ENCODE results near the gene XRCC3.
A peak's percentile ranks its signal among the peaks of the same experiment; 100 is the strongest.

Gene XRCC3

GRCh38 chr14:103716091-103716801 lies 995 bp upstream of the XRCC3 start (continued):
- TF ChIP-seq ZBTB7A (tag by site-specific recombination; IDR thresholded peaks at IDR 0.05; ENCODE audit: low read depth): no peak
- peak; percentile 76 for TF ChIP-seq ZFHX2 (tag by site-specific recombination; conservative IDR thresholded peaks at IDR 0.05)
- no peak for TF ChIP-seq GFI1B (tag by site-specific recombination; IDR thresholded peaks at IDR 0.05)
- no peak for TF ChIP-seq KLF1 (tag by site-specific recombination; IDR thresholded peaks at IDR 0.05)
- TF ChIP-seq PRDM2 (tag by site-specific recombination; IDR thresholded peaks at IDR 0.05; ENCODE audit: borderline replicate concordance): no peak
- TF ChIP-seq OSR2 (tag by site-specific recombination; IDR thresholded peaks at IDR 0.05): no peak
- TF ChIP-seq ZNF571 (tag by site-specific recombination; IDR thresholded peaks at IDR 0.05): no peak
- no peak for TF ChIP-seq ZNF433 (tag by site-specific recombination; IDR thresholded peaks at IDR 0.05; ENCODE audit: low read depth)
- TF ChIP-seq, protein P1, sequence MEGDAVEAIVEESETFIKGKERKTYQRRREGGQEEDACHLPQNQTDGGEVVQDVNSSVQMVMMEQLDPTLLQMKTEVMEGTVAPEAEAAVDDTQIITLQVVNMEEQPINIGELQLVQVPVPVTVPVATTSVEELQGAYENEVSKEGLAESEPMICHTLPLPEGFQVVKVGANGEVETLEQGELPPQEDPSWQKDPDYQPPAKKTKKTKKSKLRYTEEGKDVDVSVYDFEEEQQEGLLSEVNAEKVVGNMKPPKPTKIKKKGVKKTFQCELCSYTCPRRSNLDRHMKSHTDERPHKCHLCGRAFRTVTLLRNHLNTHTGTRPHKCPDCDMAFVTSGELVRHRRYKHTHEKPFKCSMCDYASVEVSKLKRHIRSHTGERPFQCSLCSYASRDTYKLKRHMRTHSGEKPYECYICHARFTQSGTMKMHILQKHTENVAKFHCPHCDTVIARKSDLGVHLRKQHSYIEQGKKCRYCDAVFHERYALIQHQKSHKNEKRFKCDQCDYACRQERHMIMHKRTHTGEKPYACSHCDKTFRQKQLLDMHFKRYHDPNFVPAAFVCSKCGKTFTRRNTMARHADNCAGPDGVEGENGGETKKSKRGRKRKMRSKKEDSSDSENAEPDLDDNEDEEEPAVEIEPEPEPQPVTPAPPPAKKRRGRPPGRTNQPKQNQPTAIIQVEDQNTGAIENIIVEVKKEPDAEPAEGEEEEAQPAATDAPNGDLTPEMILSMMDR (tag by site-specific recombination; IDR thresholded peaks at IDR 0.05): 0 out of 2 replicates have a peak, but pooled peaks have one; percentile 10
- TF ChIP-seq ZNF311 (tag by site-specific recombination; IDR thresholded peaks at IDR 0.05; ENCODE audit: borderline replicate concordance): no peak
- no peak for TF ChIP-seq ZFP37 (tag by site-specific recombination; IDR thresholded peaks at IDR 0.05)
- TF ChIP-seq ZNF76 (tag by site-specific recombination; IDR thresholded peaks at IDR 0.05; ENCODE audit: borderline replicate concordance, low read depth): 0 out of 2 replicates have a peak, but pooled peaks have one; percentile 8
- TF ChIP-seq ZSCAN30 (tag by site-specific recombination; IDR thresholded peaks at IDR 0.05): no peak
- TF ChIP-seq IKZF3 (tag by site-specific recombination; IDR thresholded peaks at IDR 0.05): 0 out of 2 replicates have a peak, but pooled peaks have one; percentile 28
- TF ChIP-seq GLI4 (tag by site-specific recombination; IDR thresholded peaks at IDR 0.05): no peak
- no peak for TF ChIP-seq ZNF529 (tag by site-specific recombination; IDR thresholded peaks at IDR 0.05; ENCODE audit: insufficient replicate concordance)
- TF ChIP-seq ZNF16 (tag by site-specific recombination; IDR thresholded peaks at IDR 0.05; ENCODE audit: low read depth): no peak
- no peak for TF ChIP-seq TCF7L2 (IDR thresholded peaks at IDR 0.05; ENCODE audit: borderline replicate concordance, low read depth, low read length)
- no peak for TF ChIP-seq ZNF24 (tag by site-specific recombination; IDR thresholded peaks at IDR 0.05)
- TF ChIP-seq ZNF404 (tag by site-specific recombination; IDR thresholded peaks at IDR 0.05): no peak
- no peak for TF ChIP-seq ZNF624 (tag by site-specific recombination; IDR thresholded peaks at IDR 0.05)
- TF ChIP-seq BCL11A (tag by site-specific recombination; IDR thresholded peaks at IDR 0.05; ENCODE audit: low read depth): 0 out of 2 replicates have a peak, but pooled peaks have one; percentile 5
- TF ChIP-seq KLF9 (tag by site-specific recombination; IDR thresholded peaks at IDR 0.05; ENCODE audit: low read depth): no peak; the same call in 1 of the 2 replicates
- TF ChIP-seq ZNF157 (tag by site-specific recombination; IDR thresholded peaks at IDR 0.05): no peak
- TF ChIP-seq FEZF1 (tag by site-specific recombination; IDR thresholded peaks at IDR 0.05): no peak
- peak; percentile 81 for TF ChIP-seq GLIS2 (tag by site-specific recombination; IDR thresholded peaks at IDR 0.05)
- no peak for TF ChIP-seq ZBTB21 (tag by site-specific recombination; IDR thresholded peaks at IDR 0.05)
- TF ChIP-seq, protein P2, sequence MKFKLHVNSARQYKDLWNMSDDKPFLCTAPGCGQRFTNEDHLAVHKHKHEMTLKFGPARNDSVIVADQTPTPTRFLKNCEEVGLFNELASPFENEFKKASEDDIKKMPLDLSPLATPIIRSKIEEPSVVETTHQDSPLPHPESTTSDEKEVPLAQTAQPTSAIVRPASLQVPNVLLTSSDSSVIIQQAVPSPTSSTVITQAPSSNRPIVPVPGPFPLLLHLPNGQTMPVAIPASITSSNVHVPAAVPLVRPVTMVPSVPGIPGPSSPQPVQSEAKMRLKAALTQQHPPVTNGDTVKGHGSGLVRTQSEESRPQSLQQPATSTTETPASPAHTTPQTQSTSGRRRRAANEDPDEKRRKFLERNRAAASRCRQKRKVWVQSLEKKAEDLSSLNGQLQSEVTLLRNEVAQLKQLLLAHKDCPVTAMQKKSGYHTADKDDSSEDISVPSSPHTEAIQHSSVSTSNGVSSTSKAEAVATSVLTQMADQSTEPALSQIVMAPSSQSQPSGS (tag by site-specific recombination; IDR thresholded peaks at IDR 0.05; ENCODE audit: low read depth): no peak
- TF ChIP-seq ZBTB8A (tag by site-specific recombination; IDR thresholded peaks at IDR 0.05): peak; percentile 42
- no peak for TF ChIP-seq ZNF398 (tag by site-specific recombination; IDR thresholded peaks at IDR 0.05)
- no peak for TF ChIP-seq ZNF658 (tag by site-specific recombination; IDR thresholded peaks at IDR 0.05)

Data from HEK293 (cell line).